Measurements from ENCODE around the gene SLX4.

Gene SLX4

DNA sequence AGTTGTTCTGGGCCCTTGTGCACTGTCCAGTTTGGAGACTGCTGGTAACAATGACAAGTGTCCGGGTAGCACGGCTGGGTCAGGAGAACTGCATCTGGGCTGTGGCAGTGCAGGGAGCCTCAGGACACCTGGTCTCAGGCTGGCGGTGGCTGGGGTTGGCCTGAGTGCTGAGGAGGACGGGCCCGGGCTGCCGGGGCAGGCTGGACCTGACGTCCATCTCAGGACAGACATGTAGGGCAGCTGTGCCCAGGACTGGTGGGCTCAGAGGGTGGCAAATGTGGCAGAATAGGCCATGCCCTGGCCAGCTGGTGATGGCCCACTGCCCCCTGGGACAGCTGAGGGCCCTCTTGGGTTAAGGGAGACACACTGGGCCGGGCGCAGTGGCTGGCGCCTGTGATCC, 30.0 kb downstream of the SLX4 start:
- DNase-seq (ENCODE audit: low read depth), result no peak
- TF ChIP-seq, protein P1, sequence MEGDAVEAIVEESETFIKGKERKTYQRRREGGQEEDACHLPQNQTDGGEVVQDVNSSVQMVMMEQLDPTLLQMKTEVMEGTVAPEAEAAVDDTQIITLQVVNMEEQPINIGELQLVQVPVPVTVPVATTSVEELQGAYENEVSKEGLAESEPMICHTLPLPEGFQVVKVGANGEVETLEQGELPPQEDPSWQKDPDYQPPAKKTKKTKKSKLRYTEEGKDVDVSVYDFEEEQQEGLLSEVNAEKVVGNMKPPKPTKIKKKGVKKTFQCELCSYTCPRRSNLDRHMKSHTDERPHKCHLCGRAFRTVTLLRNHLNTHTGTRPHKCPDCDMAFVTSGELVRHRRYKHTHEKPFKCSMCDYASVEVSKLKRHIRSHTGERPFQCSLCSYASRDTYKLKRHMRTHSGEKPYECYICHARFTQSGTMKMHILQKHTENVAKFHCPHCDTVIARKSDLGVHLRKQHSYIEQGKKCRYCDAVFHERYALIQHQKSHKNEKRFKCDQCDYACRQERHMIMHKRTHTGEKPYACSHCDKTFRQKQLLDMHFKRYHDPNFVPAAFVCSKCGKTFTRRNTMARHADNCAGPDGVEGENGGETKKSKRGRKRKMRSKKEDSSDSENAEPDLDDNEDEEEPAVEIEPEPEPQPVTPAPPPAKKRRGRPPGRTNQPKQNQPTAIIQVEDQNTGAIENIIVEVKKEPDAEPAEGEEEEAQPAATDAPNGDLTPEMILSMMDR (IDR thresholded peaks at IDR 0.05; ENCODE audit: insufficient read depth, low read depth, low read length, missing control alignments), result no peak
- no peak overlapping the region for H3K4me3 ChIP-seq (ENCODE audit: low read depth, low read length)

DNA sequence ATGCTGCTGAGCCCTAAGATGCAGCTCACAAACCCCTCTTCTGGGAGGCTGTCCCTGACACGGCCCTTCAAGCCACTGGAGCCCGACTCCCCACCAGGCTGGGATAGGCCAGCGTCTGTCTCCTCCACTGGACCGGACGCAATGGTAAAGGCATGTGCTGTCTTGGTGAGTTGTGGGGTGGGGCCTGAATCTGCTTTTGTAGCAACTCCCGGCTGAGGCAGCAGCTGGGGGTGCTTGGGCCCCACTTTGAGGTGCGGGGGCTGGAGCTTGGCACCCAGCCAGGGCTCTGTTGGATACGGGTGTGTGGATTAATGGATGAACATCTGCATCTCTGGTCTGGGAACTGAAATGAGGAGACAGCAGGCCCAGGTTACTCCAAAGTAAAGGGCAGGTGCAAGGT, 30.7 kb downstream of the SLX4 start:
- H3K4me3 ChIP-seq (ENCODE audit: low read depth, low read length), result no peak overlapping the region
- TF ChIP-seq, protein P1 (IDR thresholded peaks at IDR 0.05; ENCODE audit: insufficient read depth, low read depth, low read length, missing control alignments), result no peak
- DNase-seq (ENCODE audit: low read depth), result no peak

DNA sequence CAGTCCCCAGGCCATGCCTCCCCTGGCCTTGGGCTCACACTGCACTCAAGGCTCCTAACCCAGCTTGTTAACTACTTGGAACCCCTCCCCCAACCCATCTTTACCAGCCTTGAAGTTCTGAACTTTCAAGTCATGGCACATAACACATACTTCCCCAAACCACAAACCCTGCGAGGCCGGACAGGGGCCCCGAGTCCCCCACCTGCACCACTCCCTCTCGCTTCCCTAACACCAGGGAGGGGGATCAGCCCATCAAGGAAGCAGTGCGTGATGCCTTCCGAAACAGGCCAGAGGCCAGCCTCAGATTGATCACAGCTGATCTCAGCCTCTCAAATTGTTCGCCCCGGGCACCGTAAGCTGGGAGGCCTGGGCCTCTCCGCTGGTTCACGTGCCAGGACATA, 31.2 kb downstream of the SLX4 start:
- DNase-seq (ENCODE audit: low read depth), result no peak
- no peak overlapping the region for H3K4me3 ChIP-seq (ENCODE audit: low read depth, low read length)
- TF ChIP-seq, protein P1 (IDR thresholded peaks at IDR 0.05; ENCODE audit: insufficient read depth, low read depth, low read length, missing control alignments), result no peak

DNA sequence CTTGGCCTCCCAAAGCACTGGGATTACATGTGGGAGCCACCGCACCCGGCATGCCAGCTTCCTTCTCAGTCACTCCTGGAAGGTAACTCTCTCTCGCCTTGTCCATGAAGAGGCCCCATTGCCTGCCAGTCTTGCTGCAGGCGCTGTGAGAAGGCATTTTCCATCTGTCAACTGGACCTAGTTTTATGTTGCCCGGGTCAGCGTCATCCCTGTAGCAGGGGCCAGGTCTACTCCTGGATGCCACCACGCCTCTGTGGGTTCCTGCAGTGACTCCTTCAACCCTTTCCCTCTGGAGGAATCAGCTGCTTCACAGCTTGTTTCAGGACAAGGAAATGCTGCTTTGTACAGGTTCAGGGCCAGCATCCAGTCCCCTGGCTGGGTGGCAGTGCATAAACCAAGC, 31.6 kb downstream of the SLX4 start:
- DNase-seq (ENCODE audit: low read depth), result no peak
- TF ChIP-seq, protein P1 (IDR thresholded peaks at IDR 0.05; ENCODE audit: insufficient read depth, low read depth, low read length, missing control alignments), result no peak

DNA sequence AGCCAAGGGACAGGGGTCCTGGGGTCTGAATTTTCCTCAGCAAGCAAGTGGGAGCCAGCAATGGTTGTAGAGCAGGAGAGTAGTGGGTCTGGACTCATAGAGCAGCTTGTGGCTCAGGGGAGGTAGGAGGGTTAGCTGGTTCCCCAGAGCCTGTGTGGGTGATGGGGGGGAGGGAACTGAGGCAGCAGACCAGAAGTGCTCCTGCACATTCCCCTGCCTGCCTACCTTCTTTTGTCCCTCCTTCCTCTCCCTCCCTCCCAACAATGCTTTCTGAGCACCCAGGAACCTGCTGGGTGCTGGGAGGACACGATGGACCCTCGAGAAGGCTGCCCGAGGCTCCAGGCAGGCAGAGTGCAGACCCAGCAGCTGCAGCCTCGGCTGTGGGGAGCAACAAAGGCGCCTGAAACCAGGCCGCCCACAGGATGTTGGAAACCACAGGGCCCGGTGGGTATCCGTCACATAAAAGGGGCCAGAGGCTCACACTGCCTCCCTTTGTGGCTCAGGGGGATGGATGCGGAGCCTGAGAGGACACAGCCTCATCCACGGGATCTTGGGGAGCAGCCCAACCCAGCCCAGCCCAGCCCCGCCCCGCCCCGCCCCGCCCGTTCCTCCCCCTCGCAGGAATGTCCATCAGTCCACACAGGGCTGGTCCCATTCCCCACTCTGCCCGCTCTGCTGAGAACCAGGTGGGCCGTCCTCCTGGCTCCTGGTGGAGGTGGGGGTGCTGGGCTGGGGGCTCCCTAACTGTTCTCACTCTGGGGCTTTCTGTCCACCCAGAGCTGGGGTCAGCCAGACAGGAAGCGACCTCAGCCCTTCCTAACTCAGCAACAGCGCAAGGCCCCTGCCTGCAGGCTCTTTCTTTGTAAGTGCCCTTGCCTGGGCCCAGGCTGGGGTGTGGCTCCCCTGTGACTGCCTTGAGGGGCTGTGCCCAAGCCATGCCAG, 32.5 kb downstream of the SLX4 start:
- TF ChIP-seq, protein P1 (IDR thresholded peaks at IDR 0.05; ENCODE audit: insufficient read depth, low read depth, low read length, missing control alignments), result no peak
- DNase-seq (ENCODE audit: low read depth), result peak; percentile 92
- H3K4me3 ChIP-seq (ENCODE audit: low read depth, low read length), result peak overlapping the region; percentile 0

More for the DNA sequence above, 31.6 kb downstream of the SLX4 start:
- H3K4me3 ChIP-seq (ENCODE audit: low read depth, low read length), result no peak overlapping the region

DNA sequence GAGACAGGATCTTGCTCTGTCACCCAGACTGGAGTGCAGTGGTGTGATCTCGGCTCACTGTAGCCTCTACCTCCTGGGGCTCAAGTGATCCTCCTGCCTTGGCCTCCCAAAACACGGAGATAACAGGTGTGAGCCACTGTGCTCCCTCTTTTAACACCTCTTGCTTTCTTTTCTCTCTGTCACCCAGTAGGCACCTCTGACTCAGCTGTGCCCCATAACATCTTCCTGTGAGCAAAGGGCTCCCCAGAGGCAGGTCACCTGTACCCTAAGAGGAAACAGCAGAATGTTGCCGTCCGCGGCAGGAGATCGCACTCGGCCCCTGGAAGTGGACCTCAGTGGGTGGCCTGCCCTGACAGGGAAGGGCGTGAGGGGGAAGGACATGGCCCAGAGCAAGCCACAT, 33.3 kb downstream of the SLX4 start:
- DNase-seq (ENCODE audit: low read depth), result peak; percentile 60
- peak overlapping the region; percentile 0 for H3K4me3 ChIP-seq (ENCODE audit: low read depth, low read length)
- TF ChIP-seq, protein P1 (IDR thresholded peaks at IDR 0.05; ENCODE audit: insufficient read depth, low read depth, low read length, missing control alignments), result no peak
